AG09309 (cell line): Measurements from ENCODE around the gene MACROD1.

Experiments
- DNase-seq: peaks from one replicate; pipeline ENCODE4 v3.0.0-alpha.2; 2010; ENCODE audit warnings: low read depth
- H3K4me3 ChIP-seq: 2 replicates; pipeline ENCODE4 v1.5.1; 2011; ENCODE audit warnings: mild to moderate bottlenecking, low read depth, low read length, moderate library complexity; ENCODE audit not compliant: control insufficient read depth
- TF ChIP-seq, protein P1 (sequence below): IDR thresholded peaks from 2 replicates; pipeline ENCODE4 v1.5.1; 2011; ENCODE audit warnings: mild to moderate bottlenecking, low read depth, low read length, inconsistent platforms; ENCODE audit not compliant: insufficient read depth, control insufficient read depth; ENCODE audit errors: missing control alignments

The MACROD1 gene

DNA sequence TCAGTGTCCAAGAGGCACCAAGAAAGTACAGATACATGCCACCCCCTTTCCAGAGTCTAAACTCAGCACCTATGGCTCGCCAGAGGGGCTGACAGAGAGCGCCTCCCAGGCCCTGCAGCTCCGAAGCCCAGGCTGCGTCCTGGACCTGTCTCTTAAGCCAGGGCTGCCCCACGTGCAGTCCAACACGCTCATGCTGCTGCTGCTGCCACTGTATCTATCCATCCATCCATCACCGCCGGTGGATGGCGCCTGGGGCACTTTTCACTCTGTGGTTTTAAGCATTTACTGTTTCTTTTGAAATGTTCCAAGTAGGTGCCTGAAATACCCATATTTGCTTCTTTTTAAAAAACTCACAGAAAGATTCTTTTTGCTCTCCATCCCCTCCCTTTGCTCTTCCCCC lies 41.8 kb downstream of the MACROD1 start:
- TF ChIP-seq, protein P1, sequence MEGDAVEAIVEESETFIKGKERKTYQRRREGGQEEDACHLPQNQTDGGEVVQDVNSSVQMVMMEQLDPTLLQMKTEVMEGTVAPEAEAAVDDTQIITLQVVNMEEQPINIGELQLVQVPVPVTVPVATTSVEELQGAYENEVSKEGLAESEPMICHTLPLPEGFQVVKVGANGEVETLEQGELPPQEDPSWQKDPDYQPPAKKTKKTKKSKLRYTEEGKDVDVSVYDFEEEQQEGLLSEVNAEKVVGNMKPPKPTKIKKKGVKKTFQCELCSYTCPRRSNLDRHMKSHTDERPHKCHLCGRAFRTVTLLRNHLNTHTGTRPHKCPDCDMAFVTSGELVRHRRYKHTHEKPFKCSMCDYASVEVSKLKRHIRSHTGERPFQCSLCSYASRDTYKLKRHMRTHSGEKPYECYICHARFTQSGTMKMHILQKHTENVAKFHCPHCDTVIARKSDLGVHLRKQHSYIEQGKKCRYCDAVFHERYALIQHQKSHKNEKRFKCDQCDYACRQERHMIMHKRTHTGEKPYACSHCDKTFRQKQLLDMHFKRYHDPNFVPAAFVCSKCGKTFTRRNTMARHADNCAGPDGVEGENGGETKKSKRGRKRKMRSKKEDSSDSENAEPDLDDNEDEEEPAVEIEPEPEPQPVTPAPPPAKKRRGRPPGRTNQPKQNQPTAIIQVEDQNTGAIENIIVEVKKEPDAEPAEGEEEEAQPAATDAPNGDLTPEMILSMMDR: no peak
- no peak overlapping the region for H3K4me3 ChIP-seq
- no peak for DNase-seq

DNA sequence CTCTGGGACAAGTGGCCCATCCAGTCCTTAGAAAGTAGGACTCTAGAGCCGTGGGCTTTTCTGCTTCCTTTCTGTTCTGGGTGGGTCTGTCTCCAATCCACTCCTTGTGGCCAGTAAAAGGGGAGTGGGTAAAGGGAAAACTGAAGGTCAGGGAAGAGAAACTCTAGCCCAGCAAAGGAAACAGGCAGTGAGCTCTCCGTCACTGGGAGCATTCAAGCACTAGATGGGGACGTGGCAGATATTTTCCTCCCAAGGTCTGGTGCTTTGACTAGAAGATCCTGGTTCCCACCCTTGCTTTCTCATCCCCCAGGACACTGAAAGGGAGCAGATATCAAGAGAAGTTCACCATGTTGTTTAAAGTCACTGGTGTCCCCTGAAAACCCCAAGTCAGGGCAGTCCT lies 42.2 kb downstream of the MACROD1 start:
- DNase-seq: no peak
- H3K4me3 ChIP-seq: no peak overlapping the region
- TF ChIP-seq, protein P1: no peak

DNA sequence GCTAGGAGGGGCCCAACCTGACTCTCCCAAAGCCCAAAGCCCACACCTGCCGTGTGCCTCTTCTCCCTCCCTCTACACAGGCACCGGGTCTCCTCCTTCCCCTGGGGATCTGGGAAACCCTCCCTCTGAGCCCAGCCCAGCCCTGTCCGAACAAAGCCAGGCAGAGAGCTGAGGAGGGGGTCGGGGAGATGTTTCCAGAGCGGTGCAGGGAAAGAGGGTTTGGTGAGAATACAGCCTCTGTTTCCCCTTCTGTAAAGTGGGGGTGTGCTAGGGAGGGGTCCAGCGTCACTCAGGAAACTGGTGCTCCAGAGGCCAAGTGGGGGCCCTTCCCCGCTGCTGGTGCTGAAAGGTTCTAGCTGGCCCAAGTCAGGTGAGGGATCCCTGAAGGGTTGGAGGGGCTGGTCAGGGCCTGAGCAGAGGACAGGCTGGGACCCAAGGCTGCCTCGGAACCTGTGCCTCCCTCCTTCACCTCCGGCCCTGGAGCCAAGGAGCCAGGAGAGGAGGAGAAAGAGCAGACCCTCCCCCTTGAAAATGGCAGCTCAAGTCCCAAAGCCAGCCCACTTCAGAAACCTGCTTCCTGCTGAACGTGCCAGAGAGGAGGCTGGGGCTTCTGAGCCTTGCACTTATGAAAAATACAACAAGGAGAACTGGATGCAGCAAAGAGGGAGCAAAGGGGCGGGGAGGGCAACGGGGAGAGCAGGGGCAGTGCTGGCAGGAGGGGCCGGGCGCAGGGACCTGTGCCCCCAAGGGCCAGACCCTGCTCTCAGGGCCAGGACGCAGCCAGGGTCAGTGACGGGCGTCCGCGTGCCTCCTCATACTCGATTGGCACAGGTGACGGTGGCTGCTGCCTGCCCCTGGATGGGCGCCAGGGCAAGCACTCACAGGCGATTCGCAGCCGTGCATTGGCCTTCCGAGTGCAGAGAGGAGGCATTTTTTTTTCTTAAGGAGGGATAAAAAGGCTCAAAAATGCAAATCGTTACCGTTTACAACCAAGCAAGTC lies 43.2 kb downstream of the MACROD1 start:
- no peak for DNase-seq
- TF ChIP-seq, protein P1: no peak
- no peak overlapping the region for H3K4me3 ChIP-seq

DNA sequence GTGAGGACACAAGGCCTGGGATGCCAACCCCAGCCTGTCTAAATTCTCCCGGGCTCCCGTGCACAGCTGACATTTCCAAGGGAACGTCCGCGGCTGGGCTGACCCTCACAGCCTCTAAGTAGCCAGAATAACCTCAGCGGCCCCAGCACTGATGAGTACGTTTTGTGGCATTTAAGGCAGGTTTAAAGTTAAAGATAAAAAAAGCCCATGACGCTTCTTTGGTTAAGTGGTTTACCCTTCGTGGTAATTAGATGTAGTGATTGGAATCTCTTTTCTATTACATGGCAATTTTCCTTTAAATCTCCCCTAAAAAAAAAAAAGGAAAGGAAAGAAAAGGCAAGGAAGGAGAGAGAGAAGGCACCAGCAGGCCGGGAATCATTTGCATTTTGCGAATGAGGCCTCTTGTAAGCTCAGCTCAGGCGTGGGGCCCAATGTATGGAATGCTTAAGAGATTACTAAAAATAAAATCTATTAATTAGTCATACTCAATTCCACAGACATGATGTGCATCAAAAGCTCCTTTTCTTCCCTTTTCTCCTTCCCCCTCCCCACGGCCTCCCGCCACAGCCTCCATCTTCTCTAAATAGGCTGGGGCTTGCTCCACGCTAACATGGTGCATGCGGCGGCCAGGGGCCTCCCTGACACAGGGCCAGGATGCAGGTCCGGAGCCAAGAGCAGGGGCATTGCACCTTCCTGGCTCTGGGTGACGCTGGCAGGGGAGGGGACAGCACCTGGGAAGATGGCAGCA lies 44.1 kb downstream of the MACROD1 start:
- TF ChIP-seq, protein P1: no peak
- no peak overlapping the region for H3K4me3 ChIP-seq
- peak; percentile 64 for DNase-seq

DNA sequence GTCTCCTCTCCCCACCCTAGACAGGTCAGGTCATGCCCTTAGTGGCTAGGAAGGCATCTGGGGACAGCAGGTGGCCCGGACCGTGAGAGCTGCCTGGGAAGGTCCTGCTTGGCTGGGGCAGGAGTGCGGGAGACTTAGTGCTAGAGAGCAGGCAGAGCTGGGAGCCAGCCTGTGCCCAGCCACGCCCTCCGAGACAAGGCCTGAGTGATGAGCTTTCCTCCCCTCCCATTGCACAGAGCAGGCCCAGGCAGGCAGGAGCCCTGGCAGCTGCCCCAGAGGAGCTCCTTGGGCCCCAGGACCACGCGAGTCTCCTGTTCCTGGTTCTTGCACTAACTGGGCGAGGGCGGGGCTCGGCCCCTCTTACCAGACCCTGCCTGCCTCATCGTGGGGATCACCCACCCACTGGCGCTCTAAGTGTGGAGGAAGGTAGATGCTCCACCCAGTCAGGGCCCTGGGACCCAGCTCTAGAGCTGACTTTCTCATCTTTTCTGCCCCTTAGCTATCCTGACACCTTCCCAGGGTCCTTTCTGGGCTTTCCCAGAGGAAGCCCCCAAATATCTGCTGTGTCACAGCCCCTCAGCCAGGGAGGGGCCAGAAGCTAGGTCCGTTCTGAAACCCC lies 44.9 kb downstream of the MACROD1 start:
- TF ChIP-seq, protein P1: no peak
- H3K4me3 ChIP-seq: no peak overlapping the region
- DNase-seq: no peak

DNA sequence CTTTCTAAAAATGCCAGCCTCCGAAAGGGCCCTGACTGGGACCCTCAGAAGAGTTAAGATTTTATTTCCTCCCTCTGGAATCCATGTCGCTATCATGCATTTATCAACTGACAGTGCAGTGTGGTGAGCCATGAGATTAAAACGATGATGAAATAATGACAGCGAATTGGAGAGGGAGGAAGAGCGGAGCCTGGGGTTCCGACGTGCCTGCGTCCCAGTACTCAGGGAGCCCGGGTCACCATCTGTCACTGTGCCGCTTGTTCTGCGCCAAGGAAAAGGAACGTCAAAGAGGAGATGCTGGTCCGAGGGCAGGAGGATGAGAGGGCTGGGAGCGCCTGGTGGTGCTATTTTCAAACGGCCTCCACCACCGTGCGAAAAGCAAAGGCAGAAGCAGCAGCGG lies 46.2 kb downstream of the MACROD1 start:
- no peak overlapping the region for H3K4me3 ChIP-seq
- TF ChIP-seq, protein P1: no peak
- DNase-seq: no peak
